OCI-LY7 (cell line): ENCODE data around the gene ITLN1.
"Not testable (repeated sequence)": the region's sequence is repeated elsewhere in the genome, so short reads cannot be mapped to it uniquely, and the experiment has no call there.

Experiments
- CTCF ChIP-seq: fragments of 200-600 bp; sonication (generic); conservative IDR thresholded peaks from 2 replicates; pipeline ENCODE4 v1.5.1; 2014; ENCODE audit warnings: mild to moderate bottlenecking, antibody characterized with exemption, low read length, moderate library complexity, mixed read lengths
- EZH2phosphoT487 ChIP-seq: fragments of 200-600 bp; sonication (generic); IDR thresholded peaks from 2 replicates; pipeline ENCODE4 v1.6.1; 2018; ENCODE audit warnings: low read depth, borderline replicate concordance, mild to moderate bottlenecking, mixed run types, antibody characterized with exemption, low read length, moderate library complexity, mixed read lengths

DNA sequence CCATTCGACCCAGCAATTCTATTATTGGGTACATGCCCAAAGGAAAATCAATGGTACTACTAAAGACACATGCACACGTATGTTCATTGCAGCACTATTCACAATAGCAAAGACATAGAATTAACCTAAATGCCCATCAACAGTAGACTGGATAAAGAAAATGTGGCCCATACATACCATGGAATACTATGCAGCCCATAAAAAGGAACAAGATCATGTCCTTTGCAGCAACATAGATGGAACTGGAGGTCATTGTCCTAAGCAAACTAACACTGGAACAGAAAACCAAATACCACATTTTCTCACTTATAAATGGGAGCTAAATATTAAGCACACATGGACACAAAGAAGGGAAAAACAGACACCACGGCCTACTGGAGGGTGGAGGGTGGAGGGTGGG lies 15.7 kb upstream of the ITLN1 start:
- not testable (repeated sequence) for TF ChIP-seq CTCF, EZH2phosphoT487
